Activated B cell treated with CpG ODN at 0.5 μM for 24 hours (primary cell): ENCODE data around the gene MYLK. TPM values are rescaled to one million over a fixed set of nuclear protein-coding genes. Genes with fewer than 3 reads are reported as not detected.

Source experiments
- ATAC-seq: fragments of 200-7000 bp; cut with Tn5 transposase; one replicate; pipeline ENCODE4 v1.10.0; 2021; ENCODE audit warnings: low read depth, mild to moderate bottlenecking, moderate library complexity
- CTCF ChIA-PET: fragments of 350-600 bp; sonication (Branson Sonifier 250); formaldehyde crosslinking; loops from one replicate; lab custom pipeline; 2021; ENCODE audit warnings: antibody characterized with exemption; lab: Charles Lee
- POLR2A ChIA-PET: fragments of 350-600 bp; sonication (Branson Sonifier 250); formaldehyde crosslinking; loops from one replicate; lab custom pipeline; 2021; ENCODE audit warnings: antibody characterized with exemption; lab: Charles Lee
- DNase-seq: peaks from one replicate; pipeline ENCODE4 v3.0.0; 2022
- H3K27ac Mint-ChIP-seq: one replicate; pipeline ENCODE4 v1.8.0; 2020; ENCODE audit warnings: mixed read lengths
- H3K27me3 Mint-ChIP-seq: one replicate; pipeline ENCODE4 v1.8.0; 2021; ENCODE audit warnings: mixed read lengths
- H3K36me3 Mint-ChIP-seq: one replicate; pipeline ENCODE4 v1.8.0; 2021; ENCODE audit warnings: low read depth, mixed read lengths
- H3K4me1 Mint-ChIP-seq: one replicate; pipeline ENCODE4 v1.8.0; 2021; ENCODE audit warnings: mixed read lengths
- H3K4me3 Mint-ChIP-seq: one replicate; pipeline ENCODE4 v1.8.0; 2020; ENCODE audit warnings: mild to moderate bottlenecking, mixed read lengths
- H3K9me3 Mint-ChIP-seq: one replicate; pipeline ENCODE4 v1.8.0; 2020; ENCODE audit warnings: mixed read lengths
- CTCF ChIP-seq: fragments of 200-600 bp; IDR thresholded peaks from one replicate; pipeline ENCODE4 v1.8.0; 2022; ENCODE audit warnings: antibody characterized with exemption, mild to moderate bottlenecking
- intact Hi-C: fragments of 100-400 bp; cut with micrococcal nuclease; formaldehyde crosslinking; loops from one replicate; pipeline ENCODE4 v1.15.1; 2024
- total RNA-seq: library from RNA; stranded (reverse); gene quantifications from 2 replicates; pipeline ENCODE4 v1.2.3, GENCODE V29; 2022

Gene MYLK
- total RNA-seq, 1 donor from 2014 or later: not detected

- Mint-ChIP-seq H3K4me3 (no peak overlapping the region), H3K36me3 (no peaks in the 10 kb centered on the region), H3K27me3 (peaks cover 4% of the 10 kb centered on the region), H3K27ac (no peak overlapping the region), H3K9me3 (no peaks in the 10 kb centered on the region), H3K4me1 (no peaks in the 10 kb centered on the region)
- ChIA-PET POLR2A (no interaction called here), CTCF (no interaction called here)
- DNase-seq (no peak), ATAC-seq (no peak)
- TF ChIP-seq CTCF: no peak
- intact Hi-C loops: no loop called here
Measured at GRCh38 chr3:123793425-123793824, 90.7 kb downstream of the MYLK start.

- H3K27me3 Mint-ChIP-seq: peaks cover 4% of the 10 kb centered on the region
- no peak for TF ChIP-seq CTCF
- no peaks in the 10 kb centered on the region for H3K4me1 Mint-ChIP-seq
- no peaks in the 10 kb centered on the region for H3K9me3 Mint-ChIP-seq
- intact Hi-C loops: no loop called here
- ChIA-PET POLR2A (no interaction called here), CTCF (no interaction called here)
- ATAC-seq: no peak
- H3K4me3 Mint-ChIP-seq: no peak overlapping the region
- DNase-seq: no peak
- H3K27ac Mint-ChIP-seq: no peak overlapping the region
- H3K36me3 Mint-ChIP-seq: no peaks in the 10 kb centered on the region
Measured at GRCh38 chr3:123792473-123793201, 91.5 kb downstream of the MYLK start.

GRCh38 chr3:123791898-123792297 lies 92.2 kb downstream of the MYLK start:
- intact Hi-C loops: no loop called here
- Mint-ChIP-seq H3K4me1 (no peaks in the 10 kb centered on the region), H3K9me3 (no peaks in the 10 kb centered on the region), H3K27ac (no peak overlapping the region), H3K27me3 (peaks cover 4% of the 10 kb centered on the region), H3K36me3 (no peaks in the 10 kb centered on the region), H3K4me3 (no peak overlapping the region)
- ATAC-seq (no peak), DNase-seq (no peak)
- no peak for TF ChIP-seq CTCF
- ChIA-PET POLR2A (no interaction called here), CTCF (no interaction called here)

- ChIA-PET POLR2A (no interaction called here), CTCF (no interaction called here)
- Mint-ChIP-seq H3K36me3 (no peaks in the 10 kb centered on the region), H3K27me3 (peaks cover 4% of the 10 kb centered on the region), H3K9me3 (no peaks in the 10 kb centered on the region), H3K4me3 (no peak overlapping the region), H3K27ac (no peak overlapping the region), H3K4me1 (no peaks in the 10 kb centered on the region)
- no peak for ATAC-seq
- no peak for TF ChIP-seq CTCF
- DNase-seq: no peak
- intact Hi-C loops: no loop called here
Measured at GRCh38 chr3:123791417-123791816, 92.7 kb downstream of the MYLK start.

GRCh38 chr3:123791073-123791370 lies 93.1 kb downstream of the MYLK start:
- H3K9me3 Mint-ChIP-seq: no peaks in the 10 kb centered on the region
- H3K4me1 Mint-ChIP-seq: no peaks in the 10 kb centered on the region
- ATAC-seq (no peak), DNase-seq (no peak)
- no peak overlapping the region for H3K4me3 Mint-ChIP-seq
- no peaks in the 10 kb centered on the region for H3K36me3 Mint-ChIP-seq
- no peak for TF ChIP-seq CTCF
- intact Hi-C loops: no loop called here
- no peak overlapping the region for H3K27ac Mint-ChIP-seq
- peaks cover 4% of the 10 kb centered on the region for H3K27me3 Mint-ChIP-seq
- ChIA-PET POLR2A (no interaction called here), CTCF (no interaction called here)
